ENCODE results near the gene FOXE3. TPM values are rescaled to one million over a fixed set of nuclear protein-coding genes. Genes with fewer than 3 reads are reported as not detected.
A peak's percentile ranks its signal among the peaks of the same experiment; 100 is the strongest.

Gene FOXE3
- total and polyA plus RNA-seq, 2 of the 4 experiments (the other 2 are of a cell fraction): 0.12 TPM; not detected in 1

DNA sequence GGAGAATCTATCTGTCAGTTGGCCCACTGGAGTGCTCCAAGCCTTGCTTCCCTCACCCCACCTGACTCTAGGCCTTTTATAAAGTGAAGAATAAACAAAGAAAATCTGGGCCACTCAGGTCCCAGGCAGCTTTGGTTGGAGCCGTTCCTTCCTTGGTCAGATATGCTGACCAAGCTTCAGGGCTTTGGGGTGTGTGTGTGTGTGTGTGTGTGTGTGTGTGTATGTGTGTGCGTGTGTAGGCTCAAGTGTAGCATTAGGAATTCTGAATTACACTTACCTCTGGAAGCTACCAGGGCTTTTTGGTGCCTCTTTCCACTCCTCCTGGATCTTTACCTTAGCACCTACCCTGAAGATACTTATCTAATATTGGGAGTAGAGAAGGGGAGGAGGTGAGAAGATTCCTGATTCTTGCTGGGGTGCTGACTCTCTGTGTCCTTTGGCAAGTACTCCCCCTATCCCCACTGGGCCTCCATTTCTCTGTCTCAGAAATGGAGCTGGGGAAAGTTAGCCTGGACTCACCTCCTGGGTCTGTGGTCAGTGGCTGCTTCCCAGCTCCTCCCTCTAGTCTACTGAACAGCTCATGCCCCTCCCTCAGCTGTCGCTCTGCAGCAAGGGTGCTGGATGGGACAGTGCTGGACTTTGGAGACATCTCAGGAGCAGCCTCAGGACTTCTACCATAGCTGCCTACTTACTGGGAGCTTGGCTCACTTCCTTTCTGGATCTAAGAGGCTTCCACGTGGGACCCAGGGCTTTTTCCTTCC, 32.6 kb downstream of the FOXE3 start (continued):
- TF ChIP-seq NFE2L2 (IDR thresholded peaks at IDR 0.05; ENCODE audit: low read depth, low read length): no peak

GRCh38 chr1:47449822-47450552, 33.9 kb downstream of the FOXE3 start:
- Histone ChIP-seq H3K36me3 (ENCODE audit: control insufficient read depth, insufficient read depth, low read length) (no peaks in the 10 kb centered on the region), H3K23ac (ENCODE audit: low read depth, low read length) (no peak overlapping the region), H3K9me1 (ENCODE audit: insufficient read depth, low read length) (no peaks in the 10 kb centered on the region), H2AK9ac (replicated peaks; ENCODE audit: low read depth, low read length, poor library complexity) (no peak overlapping the region), H3K4me1 (ENCODE audit: control insufficient read depth, insufficient read depth, low read length) (no peaks in the 10 kb centered on the region), H3K79me1 (ENCODE audit: low read depth in 1 of 2, low read length in 2 of 2) (no peaks in the 10 kb centered on the region), H3K4me2 (ENCODE audit: low read depth, low read length) (no peak overlapping the region; the same call in 1 of the 2 replicates), H3K56ac (ENCODE audit: extremely low read depth, insufficient read depth, low read length) (no peak overlapping the region), H2AFZ (replicated peaks; ENCODE audit: low read length, poor library complexity) (peak overlapping the region; percentile 5), H3K9me3 (ENCODE audit: control insufficient read depth, insufficient read depth, low read length) (no peaks in the 10 kb centered on the region; the same call in 1 of the 2 replicates), H3K4ac (ENCODE audit: low read depth, low read length) (no peak overlapping the region), H3K27me3 (ENCODE audit: control insufficient read depth, insufficient read depth, low read length) (peaks cover 67% of the 10 kb centered on the region), H4K5ac (ENCODE audit: low read depth, low read length) (no peak overlapping the region), H2BK20ac (ENCODE audit: low read depth, low read length) (no peak overlapping the region), H2BK15ac (ENCODE audit: low read depth, low read length) (no peak overlapping the region), H3K27ac (ENCODE audit: insufficient read depth, low read length) (no peak overlapping the region), H4K8ac (ENCODE audit: low read depth in 2 of 2, low read length in 2 of 2) (no peak overlapping the region), H3K18ac (ENCODE audit: low read depth, low read length) (no peak overlapping the region), H2BK5ac (ENCODE audit: low read depth, low read length, poor library complexity, severe bottlenecking) (no peak overlapping the region), H3K9ac (ENCODE audit: low read depth, low read length) (no peak overlapping the region), H2BK120ac (ENCODE audit: low read depth, low read length) (no peak overlapping the region), H4K91ac (ENCODE audit: insufficient read depth, low read depth, low read length) (no peak overlapping the region), H3K4me3 (ENCODE audit: insufficient read depth, low read depth, low read length) (no peak overlapping the region), H4K20me1 (ENCODE audit: insufficient read depth, low read length) (no peaks in the 10 kb centered on the region; the same call in 1 of the 2 replicates), H3K14ac (replicated peaks; ENCODE audit: low read depth, low read length) (no peak overlapping the region), H2AK5ac (ENCODE audit: low read depth, low read length) (no peak overlapping the region)
- ChIA-PET POLR2A (ENCODE audit: unreplicated experiment) (no interaction called here), CTCF (interaction anchor here (1.2 to 3.0 kb wide), 2 partner anchors 13 to 18 kb away, joined by 3 to 19 read pairs; partner anchors contain the start of gene FOXD2)
- dilution Hi-C loops (cut with HindIII; ENCODE audit: low sequenced_read_pairs, unreplicated experiment) (no loop called here), in situ Hi-C loops (cut with MboI; ENCODE audit: low sequenced_read_pairs) (loop anchor here (5.0 kb wide), 1 partner anchor 257 kb away; no protein-coding TSS in a partner anchor), intact Hi-C loops (cut with micrococcal nuclease) (no loop called here)
- no peak for DNase-seq
- WGBS, 2 experiments (ENCODE audit: extremely low coverage in 2 of 2, insufficient read length in 1 of 2): 7% methylated on average over 19 of the region's 36 CpGs; no CpG with 5 or more reads in 1 of the 2 experiments
- ATAC-seq (ENCODE audit: low read depth): peak; percentile 70
- BruUV-seq (replicated peaks): no TSS peak
- peak; percentile 36 for TF ChIP-seq RAD21 (IDR thresholded peaks at IDR 0.05; ENCODE audit: low read length)
- TF ChIP-seq, protein P1, sequence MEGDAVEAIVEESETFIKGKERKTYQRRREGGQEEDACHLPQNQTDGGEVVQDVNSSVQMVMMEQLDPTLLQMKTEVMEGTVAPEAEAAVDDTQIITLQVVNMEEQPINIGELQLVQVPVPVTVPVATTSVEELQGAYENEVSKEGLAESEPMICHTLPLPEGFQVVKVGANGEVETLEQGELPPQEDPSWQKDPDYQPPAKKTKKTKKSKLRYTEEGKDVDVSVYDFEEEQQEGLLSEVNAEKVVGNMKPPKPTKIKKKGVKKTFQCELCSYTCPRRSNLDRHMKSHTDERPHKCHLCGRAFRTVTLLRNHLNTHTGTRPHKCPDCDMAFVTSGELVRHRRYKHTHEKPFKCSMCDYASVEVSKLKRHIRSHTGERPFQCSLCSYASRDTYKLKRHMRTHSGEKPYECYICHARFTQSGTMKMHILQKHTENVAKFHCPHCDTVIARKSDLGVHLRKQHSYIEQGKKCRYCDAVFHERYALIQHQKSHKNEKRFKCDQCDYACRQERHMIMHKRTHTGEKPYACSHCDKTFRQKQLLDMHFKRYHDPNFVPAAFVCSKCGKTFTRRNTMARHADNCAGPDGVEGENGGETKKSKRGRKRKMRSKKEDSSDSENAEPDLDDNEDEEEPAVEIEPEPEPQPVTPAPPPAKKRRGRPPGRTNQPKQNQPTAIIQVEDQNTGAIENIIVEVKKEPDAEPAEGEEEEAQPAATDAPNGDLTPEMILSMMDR (conservative IDR thresholded peaks at IDR 0.05; ENCODE audit: low read depth, low read length): peak; percentile 39
- no peak for TF ChIP-seq FOS (IDR thresholded peaks at IDR 0.05; ENCODE audit: low read depth, low read length)
- TF ChIP-seq SMC3 (IDR thresholded peaks at IDR 0.05; ENCODE audit: low read depth, low read length): peak; percentile 20; the same call in 1 of the 2 replicates
- no peak for TF ChIP-seq CEBPB (IDR thresholded peaks at IDR 0.05; ENCODE audit: low read depth, low read length)
